HEK293 (cell line): Measurements from ENCODE around the gene FANCE.

ENCODE experiments used
- CTCF ChIA-PET: fragments of 350-600 bp; formaldehyde crosslinking; extraction: SDS; loops from one replicate; lab custom pipeline; 2021; ENCODE audit warnings: antibody characterized with exemption; lab: Yijun Ruan, JAX
- POLR2A ChIA-PET: fragments of 300-600 bp; formaldehyde crosslinking; extraction: SDS; loops from one replicate; lab custom pipeline; 2020; ENCODE audit warnings: antibody characterized with exemption, inconsistent platforms; lab: Yijun Ruan, JAX
- H3K27ac ChIP-seq: fragments of 200-500 bp; sonication (Bioruptor generic); 2 replicates; pipeline ENCODE4 v1.5.1; 2014; ENCODE audit warnings: low read depth, low read length, control low read depth, inconsistent platforms; ENCODE audit errors: extremely low read depth
- H3K36me3 ChIP-seq, 2 experiments: fragments of 200-500 bp in 1 of 2; sonication (Bioruptor generic) in 1 of 2; 1 replicate in 1 of 2; 2 replicates in 1 of 2; pipeline ENCODE4 v1.5.1; 2014 to 2017; ENCODE audit warnings: inconsistent platforms in 2 of 2, low read length in 2 of 2; ENCODE audit not compliant: control insufficient read depth in 2 of 2, insufficient read depth in 1 of 2
- H3K4me1 ChIP-seq: fragments of 200-500 bp; sonication (Bioruptor generic); 2 replicates; pipeline ENCODE4 v1.5.1; 2014; ENCODE audit warnings: mild to moderate bottlenecking, low read length, inconsistent platforms; ENCODE audit not compliant: control insufficient read depth, insufficient read depth
- H3K4me3 ChIP-seq: 2 replicates; pipeline ENCODE4 v1.5.1; 2011; ENCODE audit warnings: low read depth, mild to moderate bottlenecking, control low read depth, low read length, moderate library complexity
- H3K9me3 ChIP-seq: fragments of 200-500 bp; sonication (Bioruptor generic); 2 replicates; pipeline ENCODE4 v1.5.1; 2014; ENCODE audit warnings: low read depth, low read length, inconsistent platforms; ENCODE audit not compliant: control insufficient read depth, insufficient read depth
- GLIS1 ChIP-seq: fragments of 450-650 bp; formaldehyde crosslinking; IDR thresholded peaks from 2 replicates; pipeline ENCODE4 v1.5.1; 2016; ENCODE audit warnings: missing biosample characterization, missing genetic modification characterization
- HOXC10 ChIP-seq: sonication (generic); formaldehyde crosslinking; IDR thresholded peaks from 2 replicates; pipeline ENCODE4 v1.8.1; 2023; ENCODE audit warnings: mild to moderate bottlenecking, missing genetic modification reagents
- SCRT2 ChIP-seq: fragments of 450-650 bp; formaldehyde crosslinking; IDR thresholded peaks from 2 replicates; pipeline ENCODE4 v1.5.1; 2016; ENCODE audit warnings: missing biosample characterization, missing genetic modification characterization
- ZBTB20 ChIP-seq: fragments of 450-650 bp; formaldehyde crosslinking; IDR thresholded peaks from 2 replicates; pipeline ENCODE4 v1.5.1; 2016; ENCODE audit warnings: missing biosample characterization, missing genetic modification characterization
- ZBTB7A ChIP-seq: fragments of 450-650 bp; formaldehyde crosslinking; IDR thresholded peaks from 2 replicates; pipeline ENCODE4 v1.5.1; 2016; ENCODE audit warnings: low read depth, missing biosample characterization, missing genetic modification characterization
- ZFP69B ChIP-seq: fragments of 450-650 bp; formaldehyde crosslinking; IDR thresholded peaks from 2 replicates; pipeline ENCODE4 v1.5.1; 2016; ENCODE audit warnings: missing biosample characterization, missing genetic modification characterization
- ZNF184 ChIP-seq: fragments of 450-650 bp; IDR thresholded peaks from 2 replicates; pipeline ENCODE4 v1.5.1; 2018; ENCODE audit warnings: missing biosample characterization, mild to moderate bottlenecking, missing genetic modification characterization
- ZNF2 ChIP-seq: fragments of 450-650 bp; formaldehyde crosslinking; IDR thresholded peaks from 2 replicates; pipeline ENCODE4 v1.5.1; 2016; ENCODE audit warnings: missing biosample characterization, missing genetic modification characterization
- ZNF274 ChIP-seq, 2 experiments: fragments of 200-500 bp in 1 of 2; fragments of 450-650 bp in 1 of 2; sonication (Bioruptor generic) in 1 of 2; formaldehyde crosslinking in 1 of 2; IDR thresholded peaks; 2 replicates each; pipeline versions ENCODE4 v1.5.1 to v1.6.1; 2014 to 2016; ENCODE audit warnings: borderline replicate concordance in 1 of 2, inconsistent platforms in 1 of 2, low read length in 1 of 2, missing biosample characterization in 1 of 2, missing genetic modification characterization in 1 of 2
- ZNF335 ChIP-seq: fragments of 450-650 bp; formaldehyde crosslinking; conservative IDR thresholded peaks from 2 replicates; pipeline ENCODE4 v1.5.1; 2016; ENCODE audit warnings: missing biosample characterization, missing genetic modification characterization
- ZNF394 ChIP-seq: fragments of 450-650 bp; formaldehyde crosslinking; IDR thresholded peaks from 2 replicates; pipeline ENCODE4 v1.5.1; 2016; ENCODE audit warnings: missing biosample characterization, missing genetic modification characterization, mild to moderate bottlenecking, moderate library complexity, borderline replicate concordance
- ZNF423 ChIP-seq: fragments of 450-650 bp; formaldehyde crosslinking; IDR thresholded peaks from 2 replicates; pipeline ENCODE4 v1.5.1; 2016; ENCODE audit warnings: missing biosample characterization, missing genetic modification characterization
- ZNF561 ChIP-seq: fragments of 450-650 bp; IDR thresholded peaks from 2 replicates; pipeline ENCODE4 v1.5.1; 2018; ENCODE audit warnings: missing biosample characterization, missing genetic modification characterization, borderline replicate concordance
- ZNF585B ChIP-seq: fragments of 450-650 bp; formaldehyde crosslinking; IDR thresholded peaks from 2 replicates; pipeline ENCODE4 v1.5.1; 2016; ENCODE audit warnings: missing biosample characterization, missing genetic modification characterization
- ZNF664 ChIP-seq: fragments of 450-650 bp; formaldehyde crosslinking; IDR thresholded peaks from 2 replicates; pipeline ENCODE4 v1.5.1; 2016; ENCODE audit warnings: missing biosample characterization, missing genetic modification characterization
- ZNF76 ChIP-seq: fragments of 450-650 bp; formaldehyde crosslinking; IDR thresholded peaks from 2 replicates; pipeline ENCODE4; 2016; ENCODE audit warnings: low read depth, missing biosample characterization, missing genetic modification characterization, borderline replicate concordance
- TF ChIP-seq, protein P1 (sequence below): fragments of 450-650 bp; formaldehyde crosslinking; IDR thresholded peaks from 2 replicates; pipeline ENCODE4 v1.5.1; 2017; ENCODE audit warnings: missing biosample characterization, missing genetic modification characterization
- TF ChIP-seq, protein P2 (sequence below): fragments of 450-650 bp; formaldehyde crosslinking; IDR thresholded peaks from 2 replicates; pipeline ENCODE4 v1.5.1; 2016; ENCODE audit warnings: missing biosample characterization, missing genetic modification characterization
- TF ChIP-seq, protein P3 (sequence below): fragments of 450-650 bp; formaldehyde crosslinking; IDR thresholded peaks from 2 replicates; pipeline ENCODE4 v1.5.1; 2017; ENCODE audit warnings: missing biosample characterization, missing genetic modification characterization
- TF ChIP-seq, protein P4 (sequence below): fragments of 450-650 bp; IDR thresholded peaks from 2 replicates; pipeline ENCODE4 v1.5.1; 2018; ENCODE audit warnings: missing biosample characterization, missing genetic modification characterization

The FANCE gene

DNA sequence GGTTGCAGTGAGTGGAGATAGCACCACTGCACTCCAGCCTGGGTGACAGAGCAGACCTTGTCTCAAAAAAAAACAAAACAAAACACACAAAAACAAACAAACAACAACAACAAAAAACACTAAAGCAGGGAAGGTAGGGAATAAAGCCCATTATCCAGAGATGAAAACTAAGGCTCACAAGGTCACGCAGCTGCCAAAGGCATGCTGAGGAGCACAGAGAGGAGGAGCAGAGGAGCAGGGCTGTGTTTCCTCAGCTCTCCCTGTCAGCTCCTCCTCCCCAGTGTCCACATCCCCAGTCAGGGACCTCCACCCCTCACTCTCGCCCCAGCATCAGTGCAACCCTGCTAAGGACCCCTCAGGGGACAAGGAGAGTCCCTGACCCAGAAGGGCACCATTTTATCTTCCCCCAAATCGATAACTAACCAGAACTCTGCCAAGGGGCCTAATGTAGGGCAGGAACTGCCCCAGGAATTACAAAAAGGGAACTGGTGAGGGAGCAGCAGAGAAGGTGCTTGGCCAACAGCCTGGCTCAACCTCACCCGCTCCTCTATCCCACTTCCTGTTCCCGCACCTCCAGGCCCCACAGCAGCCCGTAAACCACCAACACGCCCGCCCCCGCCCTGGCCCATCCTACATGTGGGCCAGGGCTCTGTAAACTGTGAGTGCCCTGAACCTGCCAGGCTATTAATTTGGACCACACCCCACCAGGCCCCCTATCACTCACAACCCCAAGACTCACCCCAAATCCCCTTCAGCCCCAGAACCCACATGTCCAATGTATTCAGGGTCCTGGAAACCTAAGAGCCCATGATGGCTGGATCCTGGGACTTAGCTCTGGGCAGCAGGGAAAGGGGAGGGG is 35.7 kb downstream of the FANCE start (continued):
- TF ChIP-seq ZFP69B (tag by site-specific recombination): 0 out of 2 replicates have a peak, but pooled peaks have one; percentile 31
- no peak for TF ChIP-seq GLIS1 (tag by site-specific recombination)
- TF ChIP-seq, protein P1, sequence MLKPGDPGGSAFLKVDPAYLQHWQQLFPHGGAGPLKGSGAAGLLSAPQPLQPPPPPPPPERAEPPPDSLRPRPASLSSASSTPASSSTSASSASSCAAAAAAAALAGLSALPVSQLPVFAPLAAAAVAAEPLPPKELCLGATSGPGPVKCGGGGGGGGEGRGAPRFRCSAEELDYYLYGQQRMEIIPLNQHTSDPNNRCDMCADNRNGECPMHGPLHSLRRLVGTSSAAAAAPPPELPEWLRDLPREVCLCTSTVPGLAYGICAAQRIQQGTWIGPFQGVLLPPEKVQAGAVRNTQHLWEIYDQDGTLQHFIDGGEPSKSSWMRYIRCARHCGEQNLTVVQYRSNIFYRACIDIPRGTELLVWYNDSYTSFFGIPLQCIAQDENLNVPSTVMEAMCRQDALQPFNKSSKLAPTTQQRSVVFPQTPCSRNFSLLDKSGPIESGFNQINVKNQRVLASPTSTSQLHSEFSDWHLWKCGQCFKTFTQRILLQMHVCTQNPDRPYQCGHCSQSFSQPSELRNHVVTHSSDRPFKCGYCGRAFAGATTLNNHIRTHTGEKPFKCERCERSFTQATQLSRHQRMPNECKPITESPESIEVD (tag by site-specific recombination): no peak
- TF ChIP-seq ZNF561: no peak
- 0 out of 2 replicates have a peak, but pooled peaks have one; percentile 35 for TF ChIP-seq ZNF2 (tag by site-specific recombination)
- TF ChIP-seq ZNF394 (tag by site-specific recombination): peak; percentile 63; the same call in 1 of the 2 replicates
- TF ChIP-seq HOXC10: no peak

DNA sequence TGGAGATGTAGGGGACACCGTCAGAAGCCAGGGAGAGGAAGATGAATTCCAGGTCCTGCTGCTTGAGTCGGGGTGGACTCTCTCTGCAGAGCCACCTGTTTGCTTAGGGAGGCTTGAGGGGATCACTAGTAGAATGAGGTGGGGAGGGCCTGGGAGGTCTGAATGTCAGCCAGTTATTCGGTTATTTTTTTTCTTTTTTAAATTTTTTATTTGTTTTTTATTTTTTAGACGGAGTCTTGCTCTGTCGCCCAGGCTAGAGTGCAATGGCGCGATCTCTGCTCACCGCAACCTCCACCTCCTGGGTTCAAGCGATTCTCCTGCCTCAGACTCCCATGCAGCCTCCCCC is 36.4 kb downstream of the FANCE start:
- H3K4me3 ChIP-seq: no peak overlapping the region
- peaks cover 21% of the 10 kb centered on the region for H3K4me1 ChIP-seq
- peaks cover 0 to 8% of the 10 kb centered on the region in 2 experiments; a peak in 1 of 3 replicates for H3K36me3 ChIP-seq
- H3K27ac ChIP-seq: peak overlapping the region; percentile 20; the same call in 1 of the 2 replicates
- CTCF ChIA-PET: interaction anchor here (0.7 to 1.1 kb wide), 2 partner anchors 21 to 92 kb away, joined by 3 to 4 read pairs; no protein-coding TSS in a partner anchor
- POLR2A ChIA-PET: interaction anchor here (3.7 to 15.4 kb wide), 2 partner anchors 8 to 16 kb away, joined by 20 to 198 read pairs; partner anchors contain the start of genes RPL10A and TEAD3
- TF ChIP-seq ZBTB7A (tag by site-specific recombination) (no peak), ZNF184 (no peak), ZNF585B (tag by site-specific recombination) (no peak), ZBTB20 (tag by site-specific recombination) (0 out of 2 replicates have a peak, but pooled peaks have one; percentile 38), SCRT2 (tag by site-specific recombination) (peak; percentile 56), ZNF423 (no peak)
- TF ChIP-seq, protein P2, sequence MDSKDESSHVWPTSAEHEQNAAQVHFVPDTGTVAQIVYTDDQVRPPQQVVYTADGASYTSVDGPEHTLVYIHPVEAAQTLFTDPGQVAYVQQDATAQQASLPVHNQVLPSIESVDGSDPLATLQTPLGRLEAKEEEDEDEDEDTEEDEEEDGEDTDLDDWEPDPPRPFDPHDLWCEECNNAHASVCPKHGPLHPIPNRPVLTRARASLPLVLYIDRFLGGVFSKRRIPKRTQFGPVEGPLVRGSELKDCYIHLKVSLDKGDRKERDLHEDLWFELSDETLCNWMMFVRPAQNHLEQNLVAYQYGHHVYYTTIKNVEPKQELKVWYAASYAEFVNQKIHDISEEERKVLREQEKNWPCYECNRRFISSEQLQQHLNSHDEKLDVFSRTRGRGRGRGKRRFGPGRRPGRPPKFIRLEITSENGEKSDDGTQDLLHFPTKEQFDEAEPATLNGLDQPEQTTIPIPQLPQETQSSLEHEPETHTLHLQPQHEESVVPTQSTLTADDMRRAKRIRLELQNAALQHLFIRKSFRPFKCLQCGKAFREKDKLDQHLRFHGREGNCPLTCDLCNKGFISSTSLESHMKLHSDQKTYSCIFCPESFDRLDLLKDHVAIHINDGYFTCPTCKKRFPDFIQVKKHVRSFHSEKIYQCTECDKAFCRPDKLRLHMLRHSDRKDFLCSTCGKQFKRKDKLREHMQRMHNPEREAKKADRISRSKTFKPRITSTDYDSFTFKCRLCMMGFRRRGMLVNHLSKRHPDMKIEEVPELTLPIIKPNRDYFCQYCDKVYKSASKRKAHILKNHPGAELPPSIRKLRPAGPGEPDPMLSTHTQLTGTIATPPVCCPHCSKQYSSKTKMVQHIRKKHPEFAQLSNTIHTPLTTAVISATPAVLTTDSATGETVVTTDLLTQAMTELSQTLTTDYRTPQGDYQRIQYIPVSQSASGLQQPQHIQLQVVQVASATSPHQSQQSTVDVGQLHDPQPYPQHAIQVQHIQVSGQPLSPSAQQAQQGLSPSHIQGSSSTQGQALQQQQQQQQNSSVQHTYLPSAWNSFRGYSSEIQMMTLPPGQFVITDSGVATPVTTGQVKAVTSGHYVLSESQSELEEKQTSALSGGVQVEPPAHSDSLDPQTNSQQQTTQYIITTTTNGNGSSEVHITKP (tag by site-specific recombination): peak; percentile 66
- H3K9me3 ChIP-seq: no peaks in the 10 kb centered on the region

DNA sequence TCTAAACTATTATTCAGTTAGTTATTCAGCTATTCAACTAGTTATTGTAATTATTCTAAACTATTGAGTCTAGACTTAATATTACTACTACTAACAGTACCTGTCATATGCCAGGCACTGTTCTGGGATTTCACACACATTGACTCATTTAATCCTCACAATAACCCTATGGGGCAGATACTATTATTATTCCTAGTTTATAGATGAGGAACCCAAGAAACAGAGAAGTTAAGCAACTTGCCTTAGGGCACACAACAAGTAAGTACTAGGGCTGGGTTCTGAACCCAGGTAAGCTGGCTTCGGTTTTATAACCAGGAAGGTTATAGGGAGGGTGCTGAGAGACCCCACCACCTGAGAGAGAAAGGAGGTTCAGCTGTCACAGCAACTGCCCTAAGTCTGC is 36.9 kb downstream of the FANCE start:
- H3K4me1 ChIP-seq: peaks cover 21% of the 10 kb centered on the region
- no peak overlapping the region for H3K4me3 ChIP-seq
- no peak for TF ChIP-seq ZNF274 (IDR thresholded peaks at IDR 0.05; ENCODE audit: low read length)
- no peak for TF ChIP-seq ZNF274 (tag by site-specific recombination; IDR thresholded peaks at IDR 0.05; ENCODE audit: borderline replicate concordance)
- no peak for TF ChIP-seq ZNF335
- TF ChIP-seq ZNF76 (tag by site-specific recombination): no peak
- TF ChIP-seq ZNF664 (tag by site-specific recombination): peak; percentile 82
- TF ChIP-seq, protein P3, sequence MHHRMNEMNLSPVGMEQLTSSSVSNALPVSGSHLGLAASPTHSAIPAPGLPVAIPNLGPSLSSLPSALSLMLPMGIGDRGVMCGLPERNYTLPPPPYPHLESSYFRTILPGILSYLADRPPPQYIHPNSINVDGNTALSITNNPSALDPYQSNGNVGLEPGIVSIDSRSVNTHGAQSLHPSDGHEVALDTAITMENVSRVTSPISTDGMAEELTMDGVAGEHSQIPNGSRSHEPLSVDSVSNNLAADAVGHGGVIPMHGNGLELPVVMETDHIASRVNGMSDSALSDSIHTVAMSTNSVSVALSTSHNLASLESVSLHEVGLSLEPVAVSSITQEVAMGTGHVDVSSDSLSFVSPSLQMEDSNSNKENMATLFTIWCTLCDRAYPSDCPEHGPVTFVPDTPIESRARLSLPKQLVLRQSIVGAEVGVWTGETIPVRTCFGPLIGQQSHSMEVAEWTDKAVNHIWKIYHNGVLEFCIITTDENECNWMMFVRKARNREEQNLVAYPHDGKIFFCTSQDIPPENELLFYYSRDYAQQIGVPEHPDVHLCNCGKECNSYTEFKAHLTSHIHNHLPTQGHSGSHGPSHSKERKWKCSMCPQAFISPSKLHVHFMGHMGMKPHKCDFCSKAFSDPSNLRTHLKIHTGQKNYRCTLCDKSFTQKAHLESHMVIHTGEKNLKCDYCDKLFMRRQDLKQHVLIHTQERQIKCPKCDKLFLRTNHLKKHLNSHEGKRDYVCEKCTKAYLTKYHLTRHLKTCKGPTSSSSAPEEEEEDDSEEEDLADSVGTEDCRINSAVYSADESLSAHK (tag by site-specific recombination): no peak
- TF ChIP-seq, protein P4, sequence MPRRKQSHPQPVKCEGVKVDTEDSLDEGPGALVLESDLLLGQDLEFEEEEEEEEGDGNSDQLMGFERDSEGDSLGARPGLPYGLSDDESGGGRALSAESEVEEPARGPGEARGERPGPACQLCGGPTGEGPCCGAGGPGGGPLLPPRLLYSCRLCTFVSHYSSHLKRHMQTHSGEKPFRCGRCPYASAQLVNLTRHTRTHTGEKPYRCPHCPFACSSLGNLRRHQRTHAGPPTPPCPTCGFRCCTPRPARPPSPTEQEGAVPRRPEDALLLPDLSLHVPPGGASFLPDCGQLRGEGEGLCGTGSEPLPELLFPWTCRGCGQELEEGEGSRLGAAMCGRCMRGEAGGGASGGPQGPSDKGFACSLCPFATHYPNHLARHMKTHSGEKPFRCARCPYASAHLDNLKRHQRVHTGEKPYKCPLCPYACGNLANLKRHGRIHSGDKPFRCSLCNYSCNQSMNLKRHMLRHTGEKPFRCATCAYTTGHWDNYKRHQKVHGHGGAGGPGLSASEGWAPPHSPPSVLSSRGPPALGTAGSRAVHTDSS: no peak
- POLR2A ChIA-PET: interaction anchor here (15.4 kb wide), 1 partner anchor 17 kb away, joined by 198 read pairs; the partner anchor contains the start of gene RPL10A
- peaks cover 0 to 10% of the 10 kb centered on the region in 2 experiments; a peak in 1 of 3 replicates for H3K36me3 ChIP-seq
- H3K27ac ChIP-seq: no peak overlapping the region
- no peaks in the 10 kb centered on the region for H3K9me3 ChIP-seq
- CTCF ChIA-PET: interaction anchor here (0.5 kb wide), 1 partner anchor 32 kb away, joined by 3 read pairs; no protein-coding TSS in a partner anchor
